HG03432 (cell line): ENCODE data around the gene LRGUK.

ENCODE experiments used
- ATAC-seq: cut with Tn5 transposase; IDR thresholded peaks from one replicate; pipeline ENCODE4 v1.9.1; 2021; ENCODE audit warnings: mild to moderate bottlenecking, moderate library complexity; ENCODE audit not compliant: unreplicated experiment

Gene LRGUK

GRCh38 chr7:134182078-134182477, 54.9 kb downstream of the LRGUK start:
- ATAC-seq: no peak

DNA sequence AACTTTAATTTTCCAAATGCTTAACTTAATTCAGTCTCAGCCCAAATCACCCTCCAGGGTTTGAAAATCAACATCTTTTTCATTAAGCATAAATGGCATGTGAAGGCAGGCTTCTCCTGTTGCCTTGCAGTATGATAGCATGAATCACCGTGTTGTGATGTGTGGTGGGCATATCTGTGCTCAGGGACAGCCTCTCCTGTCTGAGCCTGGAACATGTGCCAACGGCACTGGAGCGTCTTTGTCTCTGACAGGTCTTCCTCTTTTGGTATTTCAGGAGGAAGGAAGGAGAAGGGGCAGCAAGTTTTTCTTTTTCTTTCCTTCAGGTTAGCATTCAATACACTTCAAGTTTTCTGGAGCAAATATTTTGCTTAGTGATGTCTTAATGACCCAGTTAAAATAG, 57.6 kb downstream of the LRGUK start:
- no peak for ATAC-seq

DNA sequence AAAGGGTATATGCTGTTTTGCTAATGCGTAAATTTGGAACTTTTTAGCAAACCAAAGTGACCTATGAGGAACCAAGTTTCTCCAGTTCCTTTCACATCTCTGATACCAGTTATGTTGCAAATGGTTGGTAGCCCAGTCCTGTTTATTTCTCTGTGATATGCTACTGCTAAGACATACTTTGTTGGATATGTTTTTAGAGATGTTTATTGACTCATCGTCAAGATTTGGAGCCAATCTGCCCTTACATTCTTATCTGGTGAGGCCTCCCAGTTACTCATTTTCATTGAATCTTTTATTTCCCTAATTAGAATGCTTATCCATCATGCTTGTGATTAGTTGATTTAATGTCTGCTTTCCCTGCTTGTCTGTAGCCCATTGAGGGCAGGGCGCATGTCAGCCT, 58.9 kb downstream of the LRGUK start:
- no peak for ATAC-seq

DNA sequence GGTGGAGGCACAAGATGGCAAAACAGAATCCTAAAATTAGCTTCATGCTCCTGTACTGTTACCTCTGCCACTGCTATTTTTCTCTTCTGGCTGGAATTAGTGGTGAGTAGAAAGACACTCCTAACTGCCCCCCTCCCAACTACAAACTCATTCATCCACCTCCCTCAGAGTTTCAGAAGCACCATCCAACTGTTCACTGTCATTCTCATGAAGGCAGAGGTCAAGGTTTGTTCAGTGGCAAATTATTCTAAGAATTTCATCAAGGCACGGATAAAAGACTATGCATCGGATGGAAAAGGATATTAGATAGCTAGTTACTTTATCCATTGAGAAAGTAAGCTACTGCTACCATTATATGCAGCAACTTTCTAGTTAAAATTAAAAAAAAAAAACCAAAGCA, 59.7 kb downstream of the LRGUK start:
- no peak for ATAC-seq

GRCh38 chr7:134187893-134188292, 60.8 kb downstream of the LRGUK start:
- ATAC-seq: no peak

DNA sequence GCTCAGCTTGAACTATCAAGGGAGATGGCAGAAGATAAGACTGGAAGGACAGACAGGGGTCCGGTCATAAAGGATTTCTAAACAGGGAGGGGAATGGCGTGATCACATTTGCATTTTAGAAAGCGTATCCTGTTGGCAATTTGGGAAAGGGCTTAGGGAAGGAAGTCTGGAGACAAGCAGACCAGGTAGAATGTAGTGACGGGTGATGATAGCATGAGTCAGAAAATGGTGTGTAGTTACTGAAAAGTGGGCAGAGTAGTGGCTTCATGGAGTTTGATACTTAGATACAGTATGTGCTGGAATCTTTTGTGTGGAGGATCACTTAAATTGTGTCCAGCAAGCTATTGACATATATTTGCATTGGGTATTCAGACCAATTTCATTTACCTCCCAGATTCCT, 61.2 kb downstream of the LRGUK start:
- no peak for ATAC-seq

GRCh38 chr7:134189559-134189958, 62.4 kb downstream of the LRGUK start:
- no peak for ATAC-seq

- ATAC-seq: no peak
Measured at GRCh38 chr7:134191876-134192275, 64.7 kb downstream of the LRGUK start.

DNA sequence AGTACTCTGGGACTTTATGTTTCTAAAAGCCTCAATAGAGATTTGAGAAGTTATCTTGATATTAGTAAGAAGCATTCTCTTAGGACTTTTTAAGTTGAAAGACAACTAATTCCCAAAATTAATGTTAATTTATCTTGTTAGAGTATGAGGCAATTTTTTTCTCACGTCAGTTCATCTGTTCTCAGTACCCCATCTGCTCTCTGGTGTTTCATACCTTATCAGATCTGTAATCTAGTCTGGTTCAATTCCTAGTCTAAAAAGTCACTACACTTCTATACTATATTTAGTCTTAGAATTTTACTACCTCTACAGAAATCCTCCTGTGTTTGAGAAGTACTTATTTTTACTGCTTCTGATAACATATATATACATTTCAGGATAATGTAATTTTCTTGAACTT, 66.1 kb downstream of the LRGUK start:
- ATAC-seq: no peak

DNA sequence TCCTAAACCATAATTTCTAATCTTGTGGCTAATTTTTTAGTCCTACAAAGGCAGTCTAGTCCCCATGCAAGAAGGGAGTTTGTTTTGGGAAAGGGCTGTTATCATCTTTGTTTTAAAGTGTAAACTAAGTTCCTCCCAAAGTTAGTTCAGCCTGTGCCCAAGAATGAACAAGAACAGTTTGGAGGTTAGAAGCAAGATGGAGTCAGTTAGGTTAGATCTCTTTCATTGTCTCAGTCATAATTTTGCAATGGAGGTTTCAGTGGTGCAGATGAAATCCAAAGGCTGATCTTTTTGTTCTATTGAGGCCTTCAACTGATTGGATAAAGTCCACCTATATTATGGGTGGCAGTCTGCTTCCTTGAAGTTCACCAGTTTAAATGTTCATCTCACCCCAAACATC, 68.1 kb downstream of the LRGUK start:
- ATAC-seq: no peak

DNA sequence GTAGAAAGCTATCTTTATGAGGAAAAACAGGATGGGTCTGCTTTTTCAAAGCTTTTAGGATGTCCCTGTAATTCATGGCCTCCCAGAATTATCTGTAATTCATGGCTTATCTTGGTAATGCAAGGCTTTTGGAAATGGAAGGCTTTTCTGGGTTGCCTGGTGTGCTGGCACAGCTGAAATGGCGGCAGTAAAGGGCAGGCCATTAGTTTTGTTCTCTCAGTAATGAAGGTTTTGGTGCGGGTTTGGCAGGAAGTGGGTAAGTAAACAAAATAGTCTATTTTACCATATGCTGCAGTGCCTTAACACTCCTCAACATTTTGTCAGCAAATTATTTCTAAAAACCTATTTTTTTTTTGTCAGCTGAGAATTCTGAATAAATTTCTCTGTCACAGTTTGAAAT, 69.3 kb downstream of the LRGUK start:
- ATAC-seq: no peak

DNA sequence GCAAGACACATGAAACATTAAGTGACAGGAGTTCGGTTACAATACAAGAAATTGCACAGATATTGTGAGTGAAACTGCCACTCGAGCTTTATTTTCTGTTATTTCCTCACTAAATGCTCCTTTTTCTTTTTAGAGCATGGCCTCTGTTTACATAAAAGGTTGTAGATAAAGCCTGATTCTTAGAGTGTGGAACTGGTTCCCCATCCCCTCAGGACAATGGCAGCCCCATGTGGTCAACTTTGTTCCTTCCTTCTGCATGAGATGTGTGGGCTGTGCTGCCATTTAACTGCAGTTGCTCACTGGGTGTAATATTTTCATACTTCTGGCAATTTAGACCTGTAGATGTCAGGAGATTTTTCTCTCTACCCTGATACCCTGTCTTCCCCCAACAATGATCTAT, 70.2 kb downstream of the LRGUK start:
- no peak for ATAC-seq

DNA sequence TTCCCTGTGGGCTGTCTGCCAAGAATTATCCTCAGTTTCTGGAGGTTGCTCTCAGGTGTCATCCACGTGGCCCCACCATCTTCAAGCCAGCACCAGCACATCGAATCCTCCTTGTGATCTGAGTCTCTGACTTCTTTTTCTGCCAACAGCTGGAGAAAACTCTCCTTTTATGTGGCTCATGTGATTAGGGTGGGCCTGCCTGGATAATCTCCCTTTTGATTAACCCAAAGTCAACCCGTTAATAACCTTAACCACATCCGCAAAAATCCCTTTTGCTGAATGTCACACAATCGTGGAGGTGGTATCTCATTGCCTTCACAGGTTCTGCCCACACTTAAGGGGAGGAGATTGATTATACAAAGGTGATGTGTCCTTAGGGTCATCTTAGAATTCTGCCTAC, 73.8 kb downstream of the LRGUK start:
- ATAC-seq: no peak

DNA sequence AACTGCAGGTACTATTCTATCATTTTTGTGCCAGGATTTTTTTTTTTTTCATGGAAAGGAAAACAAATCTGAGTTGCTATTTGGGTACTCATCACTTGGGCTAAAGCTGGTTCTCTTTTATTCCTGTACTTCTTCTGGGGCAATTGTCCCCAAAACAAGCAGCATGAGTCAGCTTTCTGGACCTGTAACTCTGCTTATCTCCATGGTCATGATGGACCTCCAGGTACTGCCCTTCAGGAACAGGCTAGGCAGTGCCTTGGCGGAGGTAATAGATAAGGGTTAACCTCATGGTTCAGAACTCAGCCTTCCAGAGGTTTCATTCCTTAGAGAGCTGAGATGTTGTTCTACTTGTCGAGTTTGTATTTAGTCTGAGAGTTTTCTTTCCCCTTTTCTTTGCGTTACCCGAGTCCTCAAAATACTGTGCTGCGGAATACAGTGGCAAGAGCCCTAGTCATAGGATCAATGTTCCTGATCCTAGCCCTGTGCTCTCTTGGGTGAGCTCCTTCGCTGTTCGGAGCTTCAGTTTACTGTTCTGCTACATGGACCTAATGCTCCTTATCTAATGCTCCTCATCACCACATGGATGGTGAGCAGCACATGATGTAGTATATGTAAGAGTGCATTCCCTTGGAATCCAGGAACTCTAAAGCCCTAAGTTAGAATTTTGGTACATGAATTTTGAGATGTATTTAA, 74.6 kb downstream of the LRGUK start:
- ATAC-seq: no peak

- no peak for ATAC-seq
Measured at GRCh38 chr7:134203186-134203889, 76.2 kb downstream of the LRGUK start.

GRCh38 chr7:134209322-134210015, 82.3 kb downstream of the LRGUK start:
- no peak for ATAC-seq

DNA sequence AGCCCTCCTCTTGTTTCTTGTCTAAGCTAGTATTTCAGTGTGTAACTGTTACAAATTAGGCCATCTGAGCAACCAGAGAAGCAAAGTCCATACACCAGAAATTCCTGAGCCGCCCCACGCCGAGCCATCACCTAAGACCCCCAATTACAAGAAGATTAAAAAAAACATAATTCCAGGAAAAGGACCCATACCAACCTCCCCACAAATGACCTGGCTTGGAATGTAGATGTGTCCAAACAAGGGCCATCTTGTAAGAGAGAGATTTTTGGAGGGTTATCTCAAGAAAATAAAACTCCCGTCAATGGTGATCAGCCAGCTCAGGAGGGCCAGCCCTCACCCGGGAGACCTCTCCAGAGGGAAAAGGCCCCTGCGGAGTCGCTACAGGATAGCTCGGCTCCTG, 83.1 kb downstream of the LRGUK start:
- ATAC-seq: no peak

GRCh38 chr7:134210976-134211663, 84.0 kb downstream of the LRGUK start:
- ATAC-seq: no peak

- ATAC-seq: no peak
Measured at GRCh38 chr7:134211817-134212216, 84.7 kb downstream of the LRGUK start.

DNA sequence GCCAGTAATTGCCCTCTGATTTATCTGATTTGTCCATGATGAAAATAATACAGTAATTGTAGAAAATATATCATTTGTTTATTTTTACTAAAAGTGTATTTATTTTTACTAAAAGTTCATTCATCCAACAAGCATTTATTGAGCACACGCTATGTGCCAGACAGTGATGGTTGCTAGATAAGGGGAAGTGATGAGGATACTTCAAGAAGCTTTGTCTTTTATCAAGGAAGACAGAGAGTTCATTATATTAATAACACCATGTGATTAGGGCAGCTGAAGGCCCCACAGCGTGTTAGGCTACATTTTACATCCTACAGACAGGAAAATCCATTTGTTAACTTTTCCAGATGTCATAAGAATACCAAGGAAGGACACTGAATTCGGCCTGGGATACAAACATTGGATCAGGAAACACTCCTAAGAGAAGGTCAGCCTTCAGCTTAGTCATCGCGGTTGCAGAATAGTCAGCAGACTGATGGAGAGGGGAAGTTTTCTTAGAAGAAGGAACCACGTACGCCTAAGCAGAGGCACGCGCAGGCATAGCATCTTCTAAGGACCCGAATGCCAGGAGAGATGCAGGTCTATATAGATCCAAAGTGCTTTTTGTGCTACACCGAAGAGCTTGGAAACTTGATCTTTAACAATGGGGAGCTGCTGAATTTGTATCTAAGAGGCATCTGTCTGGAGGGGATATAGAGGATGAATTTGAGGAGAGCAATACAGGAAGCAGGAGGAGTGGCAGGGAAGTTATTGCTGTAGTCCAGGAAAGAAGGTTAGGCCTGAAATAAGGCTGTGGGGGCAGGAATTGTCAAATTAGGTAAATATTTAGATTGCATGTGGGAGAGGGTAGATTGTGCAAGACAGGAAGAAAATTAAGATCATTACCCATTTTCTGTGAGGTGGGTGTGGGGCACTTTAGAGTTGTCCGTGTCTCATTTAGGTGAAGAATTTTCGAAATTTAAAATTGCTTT, 85.7 kb downstream of the LRGUK start:
- ATAC-seq: no peak
